ENCODE results near the gene PGBD1. TPM values are rescaled to one million over a fixed set of nuclear protein-coding genes. Genes with fewer than 3 reads are reported as not detected.

Gene PGBD1
- total and polyA plus RNA-seq, 2 of the 13 experiments (the other 11 are each of a cell fraction or from before 2014, with no cell fraction given) = 3.6 to 6.9 TPM

GRCh38 chr6:28281288-28282064 is at the start of gene PGBD1 (continued):
- TF ChIP-seq ZNF609 (CRISPR knock-in tag; IDR thresholded peaks at IDR 0.05; ENCODE audit: borderline replicate concordance) = no peak; the same call in 1 of the 2 replicates
- peak; percentile 66; the same call in 1 of the 2 replicates for TF ChIP-seq TOPORS (CRISPR knock-in tag; IDR thresholded peaks at IDR 0.05)
- 0 out of 2 replicates have a peak, but pooled peaks have one; percentile 53 for TF ChIP-seq CREB3 (CRISPR knock-in tag; IDR thresholded peaks at IDR 0.05)
- peak; percentile 81 for TF ChIP-seq THAP11 (CRISPR knock-in tag; IDR thresholded peaks at IDR 0.05)
- TF ChIP-seq ZNF256 (CRISPR knock-in tag; conservative IDR thresholded peaks at IDR 0.05) = 0 out of 2 replicates have a peak, but pooled peaks have one; percentile 17
- no peak for TF ChIP-seq RNF219 (CRISPR knock-in tag; IDR thresholded peaks at IDR 0.05)
- peak; percentile 59; the same call in 1 of the 2 replicates for TF ChIP-seq SOX5 (CRISPR knock-in tag; IDR thresholded peaks at IDR 0.05; ENCODE audit: borderline replicate concordance)
- TF ChIP-seq PCBP2 (optimal IDR thresholded peaks at IDR 0.05; ENCODE audit: low read depth, low read length, poor library complexity, severe bottlenecking) = no peak
- no peak for TF ChIP-seq GRHL1 (CRISPR knock-in tag; conservative IDR thresholded peaks at IDR 0.05)
- TF ChIP-seq TBX2 (CRISPR knock-in tag; IDR thresholded peaks at IDR 0.05; ENCODE audit: borderline replicate concordance) = peak; percentile 84
- no peak for TF ChIP-seq BATF2 (CRISPR knock-in tag; IDR thresholded peaks at IDR 0.05)
- peak; percentile 98 for TF ChIP-seq HNRNPLL (IDR thresholded peaks at IDR 0.05; ENCODE audit: low read depth, low read length, poor library complexity, severe bottlenecking)
- TF ChIP-seq MLXIP (CRISPR knock-in tag; IDR thresholded peaks at IDR 0.05; ENCODE audit: borderline replicate concordance) = no peak

All from HepG2 (cell line).